Endothelial cell of umbilical vein (primary cell): Measurements from ENCODE around the gene CDH9. TPM values are rescaled to one million over a fixed set of nuclear protein-coding genes. Genes with fewer than 3 reads are reported as not detected.

Experiments
- BruUV-seq: library from RNA; stranded (reverse); fragments of 400-500 nt; replicated peaks from 2 replicates; lab custom pipeline; 2021; lab: Mats Ljungman, UMichigan
- CTCF ChIA-PET: fragments of 300-600, 350-600 bp; sonication (Branson Sonifier 250); formaldehyde crosslinking; loops from one replicate; lab custom pipeline; 2021; ENCODE audit warnings: antibody characterized with exemption, inconsistent platforms; lab: Charles Lee
- POLR2A ChIA-PET: fragments of 300-600, 350-600 bp; sonication (Branson Sonifier 250); formaldehyde crosslinking; loops from one replicate; lab custom pipeline; 2021; ENCODE audit warnings: antibody characterized with exemption, inconsistent platforms; lab: Charles Lee
- DNase-seq: peaks from one replicate; pipeline ENCODE4 v3.0.0-alpha.2; 2011; ENCODE audit warnings: low read depth, low spot score
- FAIRE-seq: peaks from 2 replicates; lab custom pipeline; 2011; peaks lifted over from hg19 to GRCh38; lab: Jason Lieb, UNC
- H2AFZ ChIP-seq: 2 replicates; pipeline ENCODE4 v1.6.0; 2012; ENCODE audit warnings: low read depth, low read length, control low read depth, inconsistent platforms
- H3K27ac ChIP-seq: 2 replicates; pipeline ENCODE4 v1.5.1; 2011; ENCODE audit warnings: low read depth, mild to moderate bottlenecking, control low read depth, low read length, moderate library complexity; ENCODE audit not compliant: insufficient read depth
- H3K27me3 ChIP-seq, 2 experiments: 2 replicates each; pipeline versions ENCODE4 v1.6.0 to v1.6.1; 2011; ENCODE audit warnings: low read length in 2 of 2, mixed read lengths in 1 of 2; ENCODE audit not compliant: control insufficient read depth in 2 of 2, insufficient read depth in 2 of 2
- H3K36me3 ChIP-seq, 2 experiments: 2 replicates in 1 of 2; 3 replicates in 1 of 2; pipeline ENCODE4 v1.5.1; 2011; ENCODE audit warnings: low read length in 2 of 2, mild to moderate bottlenecking in 1 of 2, moderate library complexity in 1 of 2; ENCODE audit not compliant: control insufficient read depth in 2 of 2, insufficient read depth in 2 of 2; ENCODE audit errors: extremely low read depth in 1 of 2
- H3K4me1 ChIP-seq: 3 replicates; pipeline ENCODE4 v1.5.1; 2011; ENCODE audit warnings: mild to moderate bottlenecking, low read length; ENCODE audit not compliant: control insufficient read depth, insufficient read depth; ENCODE audit errors: extremely low read depth
- H3K4me2 ChIP-seq: 2 replicates; pipeline ENCODE4 v1.6.1; 2011; ENCODE audit warnings: low read length, control low read depth, mixed read lengths; ENCODE audit not compliant: insufficient read depth
- H3K4me3 ChIP-seq, 3 experiments: fragments of 200-600 bp in 1 of 3; sonication (generic), shearing (Covaris generic) in 1 of 3; replicated peaks in 1 of 3; 2 replicates each; pipeline ENCODE4 v1.5.1; 2011 to 2016; ENCODE audit warnings: control low read depth in 3 of 3, low read length in 3 of 3, mild to moderate bottlenecking in 2 of 3, inconsistent platforms in 1 of 3, low read depth in 1 of 3, moderate library complexity in 1 of 3; ENCODE audit not compliant: insufficient read depth in 1 of 3
- H3K79me2 ChIP-seq: 2 replicates; pipeline ENCODE4 v1.6.0; 2012; ENCODE audit warnings: low read length, inconsistent platforms; ENCODE audit not compliant: control insufficient read depth, insufficient read depth
- H3K9ac ChIP-seq: replicated peaks from 2 replicates; pipeline ENCODE3; 2011; ENCODE audit warnings: low read length, control low read depth; ENCODE audit not compliant: insufficient read depth; ENCODE audit errors: extremely low read depth
- H3K9me1 ChIP-seq: replicated peaks from 3 replicates; pipeline ENCODE4 v1.6.0; 2011; ENCODE audit warnings: mild to moderate bottlenecking, low read length; ENCODE audit not compliant: control insufficient read depth, insufficient read depth; ENCODE audit errors: extremely low read depth
- H3K9me3 ChIP-seq: replicated peaks from 2 replicates; pipeline ENCODE4 v1.5.1; 2012; ENCODE audit warnings: low read length, inconsistent platforms; ENCODE audit not compliant: control insufficient read depth, insufficient read depth
- H4K20me1 ChIP-seq: replicated peaks from 2 replicates; pipeline ENCODE3; 2011; ENCODE audit warnings: mild to moderate bottlenecking, low read length; ENCODE audit not compliant: control insufficient read depth, insufficient read depth; ENCODE audit errors: extremely low read depth
- CTCF ChIP-seq, 2 donors: IDR thresholded peaks; 1 replicate in 1 of 2; 2 replicates in 1 of 2; pipeline ENCODE4 v1.5.1; 2011; ENCODE audit warnings: low read length in 2 of 2, mild to moderate bottlenecking in 2 of 2, moderate library complexity in 2 of 2, control low read depth in 1 of 2, inconsistent platforms in 1 of 2, low read depth in 1 of 2; ENCODE audit not compliant: insufficient read depth in 1 of 2; ENCODE audit errors: extremely low read depth in 1 of 2
- EZH2 ChIP-seq: IDR thresholded peaks from 2 replicates; pipeline ENCODE4 v1.6.1; 2012; ENCODE audit warnings: borderline replicate concordance, low read depth, mild to moderate bottlenecking, moderate library complexity, low read length, inconsistent platforms; ENCODE audit not compliant: severe bottlenecking
- FOS ChIP-seq: IDR thresholded peaks from 2 replicates; pipeline ENCODE4 v1.6.1; 2011; ENCODE audit warnings: mild to moderate bottlenecking, low read length, moderate library complexity, borderline replicate concordance; ENCODE audit not compliant: insufficient read depth
- GATA2 ChIP-seq: IDR thresholded peaks from 2 replicates; pipeline ENCODE4 v1.7.0; 2011; ENCODE audit warnings: low read depth, mild to moderate bottlenecking, moderate library complexity, mixed read lengths, low read length; ENCODE audit not compliant: insufficient read length, insufficient read depth
- JUN ChIP-seq: IDR thresholded peaks from 2 replicates; pipeline ENCODE4 v1.6.1; 2011; ENCODE audit warnings: borderline replicate concordance, low read depth; ENCODE audit not compliant: insufficient read length, insufficient read depth
- MAX ChIP-seq: IDR thresholded peaks from 2 replicates; pipeline ENCODE4 v1.6.1; 2011; ENCODE audit not compliant: insufficient read depth, insufficient read length
- MYC ChIP-seq: IDR thresholded peaks from one replicate; pipeline ENCODE4 v1.6.1; 2011; ENCODE audit warnings: mild to moderate bottlenecking, low read depth, low read length
- POLR2A ChIP-seq: IDR thresholded peaks from 2 replicates; pipeline ENCODE4 v1.6.1; 2012; ENCODE audit warnings: low read depth, mild to moderate bottlenecking, control low read depth, low read length
- POLR2AphosphoS5 ChIP-seq: IDR thresholded peaks from 2 replicates; pipeline ENCODE4 v1.6.1; 2012; ENCODE audit warnings: low read depth, mild to moderate bottlenecking, control low read depth, low read length, moderate library complexity; ENCODE audit not compliant: insufficient read depth
- dilution Hi-C: fragments of 300-500 bp; cut with MboI; formaldehyde crosslinking; loops from one replicate; pipeline ENCODE4 v1.15.0; 2019; ENCODE audit warnings: low sequenced_read_pairs; ENCODE audit not compliant: extremely low pct_ligation_motif_present
- intact Hi-C: fragments of 100-400 bp; cut with micrococcal nuclease; formaldehyde crosslinking; loops from one replicate; pipeline ENCODE4 v1.10.0; 2022
- polyA plus RNA-seq, 4 experiments: library from polyadenylated mRNA; depleted of rRNA in 3 of 4; stranded (reverse) in 3 of 4; unstranded in 1 of 4; fragments of >200 nt; gene quantifications; 2 replicates each; pipeline versions ENCODE4 v1.2.1 to v1.2.3, GENCODE V29; 2011 to 2012; ENCODE audit warnings: missing spikeins in 1 of 4
- total RNA-seq: library from RNA; stranded (reverse); gene quantifications from 2 replicates; pipeline ENCODE4 v1.2.3, GENCODE V29; 2021

Gene CDH9
- total and polyA plus RNA-seq, 2 donors (not counting 3 experiments of a cell fraction or from before 2014, with no cell fraction given) = not detected

GRCh38 chr5:26945901-26946300, 92.5 kb downstream of the CDH9 start:
- Histone ChIP-seq H4K20me1 (no peaks in the 10 kb centered on the region), H3K27ac (no peak overlapping the region), H3K79me2 (no peaks in the 10 kb centered on the region), H3K9me1 (no peaks in the 10 kb centered on the region), H3K36me3 (no peaks in the 10 kb centered on the region), H3K27me3 (no peaks in the 10 kb centered on the region), H3K9ac (no peak overlapping the region), H3K4me3 (no peak overlapping the region), H3K4me1 (no peaks in the 10 kb centered on the region), H2AFZ (no peak overlapping the region), H3K4me2 (no peak overlapping the region), H3K9me3 (peaks cover 2% of the 10 kb centered on the region)
- dilution Hi-C loops (no loop called here), intact Hi-C loops (no loop called here)
- CTCF ChIA-PET = no interaction called here
- TF ChIP-seq GATA2 (no peak), POLR2A (no peak), CTCF (IDR thresholded peaks at IDR 0.05; ENCODE audit: extremely low read depth in 1 of 2, insufficient read depth in 1 of 2, low read depth in 1 of 2, low read length in 2 of 2) (no peak), MYC (no peak), JUN (no peak), EZH2 (no peak), POLR2AphosphoS5 (no peak), FOS (no peak), MAX (no peak)
- POLR2A ChIA-PET = no interaction called here
- DNase-seq (no peak), FAIRE-seq (no peak)
- no TSS peak for BruUV-seq
